Measurements from ENCODE around the gene AK8.

- no peak for TF ChIP-seq EZH2phosphoT487 (conservative IDR thresholded peaks at IDR 0.05; ENCODE audit: low read length)
- TF ChIP-seq CTCF (IDR thresholded peaks at IDR 0.05; ENCODE audit: insufficient read depth, low read length, poor library complexity, severe bottlenecking): no peak
These were observed 148.7 kb downstream of the AK8 start for GRCh38 chr9:132729235-132729890.
